ENCODE results near the gene MORN3. TPM values are rescaled to one million over a fixed set of nuclear protein-coding genes. Genes with fewer than 3 reads are reported as not detected.

The MORN3 gene
- total RNA-seq, 2 donors from 2014 or later: 1.4 to 1.6 TPM

DNA sequence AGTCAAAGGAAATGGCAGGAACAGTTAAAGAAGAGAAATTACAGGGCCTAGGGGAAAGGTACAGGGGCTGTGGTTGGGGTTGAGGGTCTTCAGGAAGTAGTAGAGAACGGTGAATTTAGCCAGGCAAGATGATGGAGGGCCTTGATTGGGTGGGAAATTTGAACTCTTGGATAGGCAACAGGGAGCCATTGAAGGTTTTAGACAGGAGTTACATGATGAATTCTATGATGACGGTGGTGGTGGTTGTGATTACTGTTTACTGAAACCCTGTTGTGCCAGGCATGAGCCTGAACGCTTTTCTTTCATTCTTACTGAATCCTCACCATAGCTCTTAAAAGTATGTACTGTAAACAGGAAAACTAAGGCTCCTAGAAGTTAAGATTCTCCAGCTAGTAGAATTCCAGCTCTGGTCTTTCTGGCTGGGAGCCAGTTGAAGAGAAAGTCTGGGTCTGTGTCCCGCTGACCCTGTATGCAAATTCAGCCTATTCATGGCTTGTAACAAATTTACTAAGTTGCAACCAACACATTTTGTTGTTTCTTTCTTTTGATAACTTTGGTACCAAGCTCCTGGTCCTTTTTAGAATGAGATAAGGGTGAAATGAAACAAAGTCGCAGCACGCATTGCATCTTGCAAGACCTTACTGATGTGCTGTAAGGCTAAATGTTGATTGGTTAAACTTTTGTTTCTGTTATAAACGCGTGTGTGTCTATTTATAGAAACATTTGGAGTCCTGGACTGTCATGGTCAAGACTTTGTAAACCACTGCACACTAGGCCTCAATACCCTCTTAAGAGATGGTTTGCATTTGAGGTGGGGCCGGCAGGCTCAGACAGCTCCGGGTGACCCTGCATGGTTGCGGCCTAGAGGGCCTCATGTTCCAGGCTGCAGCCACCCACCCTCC is 37.1 kb downstream of the MORN3 start:
- H3K36me3 Mint-ChIP-seq (ENCODE audit: low read depth): peaks cover 32% of the 10 kb centered on the region
- no peak for DNase-seq
- peak overlapping the region; percentile 37 for H3K4me3 Mint-ChIP-seq
- peaks cover 14% of the 10 kb centered on the region for H3K36me3 ChIP-seq (ENCODE audit: control insufficient read depth, insufficient read depth, low read length)
- 84 to 94% methylated on average over 5 to 11 of the region's 11 CpGs for WGBS, 2 experiments (ENCODE audit: insufficient coverage in 1 of 2, insufficient read length in 1 of 2)
- H3K9me3 ChIP-seq (ENCODE audit: control insufficient read depth, low read length): no peaks in the 10 kb centered on the region
- TF ChIP-seq, protein P1, sequence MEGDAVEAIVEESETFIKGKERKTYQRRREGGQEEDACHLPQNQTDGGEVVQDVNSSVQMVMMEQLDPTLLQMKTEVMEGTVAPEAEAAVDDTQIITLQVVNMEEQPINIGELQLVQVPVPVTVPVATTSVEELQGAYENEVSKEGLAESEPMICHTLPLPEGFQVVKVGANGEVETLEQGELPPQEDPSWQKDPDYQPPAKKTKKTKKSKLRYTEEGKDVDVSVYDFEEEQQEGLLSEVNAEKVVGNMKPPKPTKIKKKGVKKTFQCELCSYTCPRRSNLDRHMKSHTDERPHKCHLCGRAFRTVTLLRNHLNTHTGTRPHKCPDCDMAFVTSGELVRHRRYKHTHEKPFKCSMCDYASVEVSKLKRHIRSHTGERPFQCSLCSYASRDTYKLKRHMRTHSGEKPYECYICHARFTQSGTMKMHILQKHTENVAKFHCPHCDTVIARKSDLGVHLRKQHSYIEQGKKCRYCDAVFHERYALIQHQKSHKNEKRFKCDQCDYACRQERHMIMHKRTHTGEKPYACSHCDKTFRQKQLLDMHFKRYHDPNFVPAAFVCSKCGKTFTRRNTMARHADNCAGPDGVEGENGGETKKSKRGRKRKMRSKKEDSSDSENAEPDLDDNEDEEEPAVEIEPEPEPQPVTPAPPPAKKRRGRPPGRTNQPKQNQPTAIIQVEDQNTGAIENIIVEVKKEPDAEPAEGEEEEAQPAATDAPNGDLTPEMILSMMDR (conservative IDR thresholded peaks at IDR 0.05): no peak
- peak overlapping the region; percentile 39 for H3K9ac ChIP-seq (ENCODE audit: extremely low read depth, low read length, poor library complexity, severe bottlenecking)
- no peaks in the 10 kb centered on the region for H3K27me3 ChIP-seq (ENCODE audit: control insufficient read depth, insufficient read depth, low read length, poor library complexity, severe bottlenecking)
- H3K27me3 Mint-ChIP-seq (ENCODE audit: insufficient read depth): no peaks in the 10 kb centered on the region
- peak overlapping the region; percentile 83 for H3K27ac Mint-ChIP-seq
- peak overlapping the region; percentile 73 for H3K27ac ChIP-seq (ENCODE audit: low read depth, low read length)
- H3K4me1 Mint-ChIP-seq: peaks cover 48% of the 10 kb centered on the region
- peak overlapping the region; percentile 32 for H3K4me3 ChIP-seq (ENCODE audit: low read length)
- peaks cover 21% of the 10 kb centered on the region for H3K4me1 ChIP-seq (ENCODE audit: control insufficient read depth, insufficient read depth, low read length)
- no peaks in the 10 kb centered on the region for H3K9me3 Mint-ChIP-seq

DNA sequence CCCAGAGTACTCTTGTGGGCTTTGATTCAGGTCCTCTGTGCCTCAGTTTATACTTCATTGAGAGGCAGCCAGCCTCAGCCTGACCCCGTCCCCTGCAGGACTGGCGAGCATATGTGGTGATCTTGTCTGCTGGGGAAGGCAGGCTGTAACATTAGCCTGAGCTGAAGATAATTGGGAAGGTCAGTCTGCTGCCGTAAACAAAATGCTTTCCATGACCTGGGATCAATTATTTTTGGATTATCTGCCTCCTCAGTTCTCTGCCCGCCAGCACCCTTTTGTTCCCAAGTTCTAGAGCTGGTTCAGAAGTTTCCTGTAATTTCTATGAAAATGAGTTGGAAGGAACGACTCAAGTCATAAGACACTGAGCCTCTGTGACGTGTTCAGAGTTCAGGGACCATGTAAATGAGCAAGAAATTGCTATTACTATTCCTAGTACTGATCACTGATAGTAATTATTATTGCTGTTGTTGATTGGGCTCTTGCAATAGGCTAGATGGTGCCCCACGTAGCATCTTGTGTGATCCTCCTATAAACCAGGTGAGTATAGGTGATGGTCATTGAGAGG is 38.6 kb downstream of the MORN3 start:
- Mint-ChIP-seq H3K36me3 (ENCODE audit: low read depth) (peaks cover 27% of the 10 kb centered on the region), H3K27ac (peak overlapping the region; percentile 50), H3K4me3 (no peak overlapping the region), H3K27me3 (ENCODE audit: insufficient read depth) (no peaks in the 10 kb centered on the region), H3K4me1 (peaks cover 48% of the 10 kb centered on the region), H3K9me3 (no peaks in the 10 kb centered on the region)
- peaks cover 7% of the 10 kb centered on the region for H3K36me3 ChIP-seq (ENCODE audit: control insufficient read depth, insufficient read depth, low read length)
- no peak overlapping the region for H3K9ac ChIP-seq (ENCODE audit: extremely low read depth, low read length, poor library complexity, severe bottlenecking)
- DNase-seq: no peak
- TF ChIP-seq, protein P1 (conservative IDR thresholded peaks at IDR 0.05): no peak
- H3K27ac ChIP-seq (ENCODE audit: low read depth, low read length): no peak overlapping the region
- H3K27me3 ChIP-seq (ENCODE audit: control insufficient read depth, insufficient read depth, low read length, poor library complexity, severe bottlenecking): no peaks in the 10 kb centered on the region
- H3K9me3 ChIP-seq (ENCODE audit: control insufficient read depth, low read length): no peaks in the 10 kb centered on the region
- H3K4me1 ChIP-seq (ENCODE audit: control insufficient read depth, insufficient read depth, low read length): peaks cover 21% of the 10 kb centered on the region
- H3K4me3 ChIP-seq (ENCODE audit: low read length): no peak overlapping the region
- 91 to 93% methylated on average over 6 to 7 of the region's 7 CpGs for WGBS, 2 experiments (ENCODE audit: insufficient coverage in 1 of 2, insufficient read length in 1 of 2)

DNA sequence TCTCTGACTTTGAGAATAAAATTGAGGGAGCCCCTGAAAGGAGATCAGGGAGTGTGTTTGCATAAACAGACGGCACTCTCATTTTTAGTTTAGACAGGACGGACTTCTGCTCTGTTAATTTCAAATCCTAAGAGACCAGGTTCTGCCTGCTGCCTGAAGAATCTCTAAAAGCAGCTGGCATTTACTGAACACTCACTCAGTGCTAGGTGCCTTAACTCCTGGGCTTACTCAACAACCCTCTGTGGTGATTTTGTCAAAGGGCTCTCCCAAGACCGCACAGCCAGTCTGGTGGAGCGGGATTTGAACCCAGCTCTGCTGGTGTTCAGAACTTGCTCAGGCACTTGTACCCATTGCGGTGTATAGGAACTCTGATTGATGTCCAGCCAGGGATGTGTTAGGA is 40.9 kb downstream of the MORN3 start:
- Mint-ChIP-seq H3K9me3 (no peaks in the 10 kb centered on the region), H3K27ac (peak overlapping the region; percentile 92), H3K4me3 (peak overlapping the region; percentile 89), H3K4me1 (peaks cover 50% of the 10 kb centered on the region), H3K27me3 (ENCODE audit: insufficient read depth) (no peaks in the 10 kb centered on the region), H3K36me3 (ENCODE audit: low read depth) (peaks cover 19% of the 10 kb centered on the region)
- no peak for DNase-seq
- Histone ChIP-seq H3K4me1 (ENCODE audit: control insufficient read depth, insufficient read depth, low read length) (peaks cover 21% of the 10 kb centered on the region), H3K27ac (ENCODE audit: low read depth, low read length) (no peak overlapping the region), H3K27me3 (ENCODE audit: control insufficient read depth, insufficient read depth, low read length, poor library complexity, severe bottlenecking) (no peaks in the 10 kb centered on the region), H3K36me3 (ENCODE audit: control insufficient read depth, insufficient read depth, low read length) (no peaks in the 10 kb centered on the region), H3K9ac (ENCODE audit: extremely low read depth, low read length, poor library complexity, severe bottlenecking) (peak overlapping the region; percentile 77), H3K9me3 (ENCODE audit: control insufficient read depth, low read length) (no peaks in the 10 kb centered on the region), H3K4me3 (ENCODE audit: low read length) (peak overlapping the region; percentile 91)
- TF ChIP-seq, protein P1 (conservative IDR thresholded peaks at IDR 0.05): no peak
- 86 to 91% methylated on average over 3 to 5 of the region's 5 CpGs for WGBS, 2 experiments (ENCODE audit: insufficient coverage in 1 of 2, insufficient read length in 1 of 2)
